Measurements from ENCODE around the gene EAF2.

DNA sequence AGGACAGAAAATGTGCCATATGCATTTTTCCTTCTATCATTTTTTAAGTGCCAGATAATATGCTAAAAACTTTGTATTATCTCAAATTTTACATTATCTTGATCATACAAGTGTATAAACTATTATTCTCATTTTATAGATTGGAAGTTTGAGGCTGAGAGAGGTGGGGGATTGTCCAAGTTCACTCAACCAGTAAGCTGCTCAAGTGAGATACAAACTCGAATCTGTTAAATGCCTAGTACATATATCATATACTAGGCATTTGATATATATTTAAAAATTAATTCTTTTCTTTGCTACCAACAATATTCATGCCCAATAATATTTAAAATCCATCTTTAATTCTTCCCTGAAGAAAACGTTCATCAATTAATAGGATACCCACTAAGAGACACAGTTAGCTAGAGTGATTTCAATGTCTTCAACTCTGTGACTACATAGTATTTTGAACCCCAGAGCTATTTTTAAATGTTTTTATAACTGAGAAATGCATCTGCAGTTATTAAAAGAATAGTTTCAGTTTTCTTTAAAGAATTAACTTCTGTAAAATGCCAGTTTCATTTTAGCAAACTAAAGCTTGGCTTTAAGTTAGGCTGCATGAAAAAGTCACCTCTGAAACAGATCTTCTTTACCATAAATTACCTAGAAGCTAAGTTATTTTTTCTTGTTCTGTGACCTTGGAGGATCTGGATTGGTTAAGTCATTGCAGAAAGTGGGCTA, 40.6 kb upstream of the EAF2 start:
- TF ChIP-seq, protein P1, sequence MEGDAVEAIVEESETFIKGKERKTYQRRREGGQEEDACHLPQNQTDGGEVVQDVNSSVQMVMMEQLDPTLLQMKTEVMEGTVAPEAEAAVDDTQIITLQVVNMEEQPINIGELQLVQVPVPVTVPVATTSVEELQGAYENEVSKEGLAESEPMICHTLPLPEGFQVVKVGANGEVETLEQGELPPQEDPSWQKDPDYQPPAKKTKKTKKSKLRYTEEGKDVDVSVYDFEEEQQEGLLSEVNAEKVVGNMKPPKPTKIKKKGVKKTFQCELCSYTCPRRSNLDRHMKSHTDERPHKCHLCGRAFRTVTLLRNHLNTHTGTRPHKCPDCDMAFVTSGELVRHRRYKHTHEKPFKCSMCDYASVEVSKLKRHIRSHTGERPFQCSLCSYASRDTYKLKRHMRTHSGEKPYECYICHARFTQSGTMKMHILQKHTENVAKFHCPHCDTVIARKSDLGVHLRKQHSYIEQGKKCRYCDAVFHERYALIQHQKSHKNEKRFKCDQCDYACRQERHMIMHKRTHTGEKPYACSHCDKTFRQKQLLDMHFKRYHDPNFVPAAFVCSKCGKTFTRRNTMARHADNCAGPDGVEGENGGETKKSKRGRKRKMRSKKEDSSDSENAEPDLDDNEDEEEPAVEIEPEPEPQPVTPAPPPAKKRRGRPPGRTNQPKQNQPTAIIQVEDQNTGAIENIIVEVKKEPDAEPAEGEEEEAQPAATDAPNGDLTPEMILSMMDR (IDR thresholded peaks at IDR 0.05), result no peak
- no peak for TF ChIP-seq POLR2A (IDR thresholded peaks at IDR 0.05)

All from lower leg skin (tissue), 3 donors.